SKM-1 (cell line): ENCODE results near the gene HMMR.
"Not testable (repeated sequence)": the region's sequence is repeated elsewhere in the genome, so short reads cannot be mapped to it uniquely, and the experiment has no call there.

ENCODE experiments used
- DNase-seq: peaks from one replicate; lab custom pipeline; 2025; ENCODE audit not compliant: unreplicated experiment; lab: John Stamatoyannopoulos, UW

Gene HMMR

DNA sequence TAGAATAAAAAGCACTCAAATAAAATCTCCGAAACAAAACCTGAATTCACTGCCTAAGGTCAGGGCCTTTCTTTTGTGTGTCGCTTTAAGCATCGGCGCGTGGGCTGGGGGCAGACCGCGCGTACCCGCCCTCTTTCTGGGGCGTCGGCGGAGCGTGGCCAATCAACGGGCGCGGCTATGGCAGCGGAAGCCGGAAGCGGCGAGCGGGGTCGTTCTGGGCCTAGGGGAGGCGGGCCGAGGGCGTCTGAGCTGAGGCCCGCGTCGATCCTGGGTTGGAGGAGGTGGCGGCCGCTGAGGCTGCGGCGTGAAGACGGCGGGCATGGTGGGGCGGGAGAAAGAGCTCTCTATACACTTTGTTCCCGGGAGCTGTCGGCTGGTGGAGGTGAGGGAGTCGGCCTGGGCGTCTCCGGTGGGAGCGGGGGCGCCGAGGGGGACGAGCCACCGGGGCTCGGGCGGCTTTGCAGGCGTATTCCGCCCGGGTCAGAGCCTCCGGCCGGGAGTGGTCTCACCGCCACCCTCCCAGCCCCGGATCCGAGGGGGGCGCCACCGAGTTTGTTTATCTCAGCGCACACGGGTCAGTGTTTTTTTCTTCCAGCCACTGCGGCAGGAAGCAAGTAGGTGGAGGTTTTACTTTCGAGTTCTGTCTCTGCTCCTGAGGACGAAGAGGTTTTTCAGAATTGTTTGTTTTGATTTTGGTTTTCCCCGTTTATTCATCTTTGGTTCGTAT is 45.1 kb downstream of the HMMR start, which contains the start of gene MAT2B:
Gene MAT2B (plus strand): TSS at position 252 of the 727 bp plus-strand sequence. CDS start 68 bp downstream, at position 320.
- DNase-seq = peak; percentile 87

DNA sequence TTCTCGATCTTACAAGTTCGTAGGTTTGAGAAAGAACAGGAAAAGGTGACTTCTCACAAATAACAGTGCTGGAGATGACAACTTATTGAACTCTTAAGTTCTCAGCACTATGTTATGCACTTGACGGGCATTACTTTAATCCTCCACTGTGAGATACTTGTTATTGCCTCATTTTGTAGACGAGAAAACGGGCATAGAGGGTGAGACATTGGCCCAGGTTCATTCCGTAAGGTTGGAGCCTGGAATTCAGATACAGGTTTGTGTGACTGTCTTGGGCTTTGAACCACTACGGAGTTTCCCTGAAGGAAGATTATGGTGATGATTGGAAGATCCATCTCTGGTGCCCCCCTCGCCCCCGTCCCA is 45.6 kb downstream of the HMMR start:
- DNase-seq = no peak

DNA sequence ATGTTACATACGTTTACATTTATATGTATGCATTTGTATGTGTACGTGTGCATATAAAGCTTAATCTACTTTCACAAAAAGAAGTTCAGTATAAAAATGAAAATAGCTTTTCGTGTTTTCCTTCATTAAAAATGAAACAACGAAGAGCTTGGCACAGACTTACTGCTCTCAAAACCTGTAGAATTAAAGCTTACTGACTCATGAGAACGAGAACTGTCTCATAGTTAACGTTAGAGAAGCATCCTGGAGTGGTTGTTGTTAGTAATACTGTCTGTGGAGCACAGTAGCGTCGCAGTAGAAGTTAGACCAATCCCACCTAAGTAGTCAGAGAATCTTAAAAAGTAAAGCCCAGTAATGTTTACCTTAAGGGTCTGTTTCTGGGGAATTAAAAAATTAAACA is 46.3 kb downstream of the HMMR start:
- DNase-seq = no peak

DNA sequence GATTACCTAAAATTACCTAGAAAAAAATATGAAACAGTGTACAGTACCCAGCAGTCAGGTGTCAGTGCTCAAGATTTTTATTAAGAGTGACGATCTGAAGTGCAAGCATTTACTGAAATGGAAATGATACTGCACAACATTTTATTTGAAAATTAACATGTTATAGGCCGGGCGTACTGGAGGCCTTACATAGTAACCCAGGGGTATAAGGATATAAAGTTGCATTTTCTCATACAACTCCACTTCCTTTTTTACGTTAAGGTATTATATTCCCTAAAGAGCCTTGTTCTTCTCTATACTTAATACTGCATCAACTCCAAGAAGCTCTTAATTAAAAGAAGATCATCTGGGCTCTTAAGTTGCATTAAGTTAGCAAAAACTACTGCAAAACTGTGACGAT is 48.3 kb downstream of the HMMR start:
- DNase-seq = no peak

DNA sequence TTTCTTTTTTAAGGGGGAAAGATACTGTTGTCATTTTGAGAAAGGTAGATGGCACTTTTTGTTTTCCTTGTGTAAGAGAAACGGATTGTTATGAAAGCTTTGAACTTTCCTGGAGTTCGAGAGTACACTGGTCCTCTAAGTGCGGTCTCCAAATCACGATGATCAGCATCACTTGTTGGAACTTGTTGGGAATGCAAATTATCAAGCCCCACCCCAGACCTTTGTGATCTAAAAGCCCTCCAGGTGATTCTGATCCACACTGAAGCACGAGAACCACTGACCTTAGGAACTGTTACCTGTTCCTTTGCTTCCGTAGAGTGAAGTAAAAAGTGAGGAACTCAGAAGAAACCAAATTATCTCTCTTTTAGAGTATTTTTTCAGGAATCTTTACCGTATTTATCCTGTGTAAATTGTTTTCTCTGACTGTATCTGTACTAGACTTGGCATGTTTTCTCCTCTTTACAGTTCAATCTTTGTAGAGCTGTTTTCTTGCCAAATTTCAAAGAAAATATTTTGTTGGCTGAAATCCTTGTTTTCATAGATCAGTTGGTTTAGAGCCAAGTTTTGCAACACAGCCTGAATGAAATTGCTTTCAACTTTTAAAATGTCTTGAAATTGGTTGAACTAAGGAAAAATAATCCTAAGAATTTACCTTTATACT is 49.0 kb downstream of the HMMR start:
- no peak for DNase-seq

DNA sequence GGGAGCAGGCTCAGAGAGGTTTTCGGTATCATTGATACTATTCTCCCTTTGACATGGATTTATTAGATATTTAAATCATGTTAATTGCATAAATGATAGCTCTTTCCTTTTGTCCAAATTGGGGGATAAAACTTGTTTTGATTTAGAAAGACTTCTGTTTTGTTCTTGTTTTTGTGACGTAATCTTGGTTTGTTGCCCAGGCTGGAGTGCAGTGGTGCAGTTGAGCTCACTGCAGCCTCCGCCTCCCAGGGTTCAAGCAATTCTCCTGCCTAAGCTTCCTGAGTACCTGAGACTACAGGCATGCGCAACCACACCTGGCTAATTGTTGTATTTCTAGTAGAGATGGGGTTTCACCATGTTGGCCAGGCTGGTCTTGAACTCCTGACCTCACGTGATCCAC is 52.1 kb downstream of the HMMR start:
- no peak for DNase-seq

DNA sequence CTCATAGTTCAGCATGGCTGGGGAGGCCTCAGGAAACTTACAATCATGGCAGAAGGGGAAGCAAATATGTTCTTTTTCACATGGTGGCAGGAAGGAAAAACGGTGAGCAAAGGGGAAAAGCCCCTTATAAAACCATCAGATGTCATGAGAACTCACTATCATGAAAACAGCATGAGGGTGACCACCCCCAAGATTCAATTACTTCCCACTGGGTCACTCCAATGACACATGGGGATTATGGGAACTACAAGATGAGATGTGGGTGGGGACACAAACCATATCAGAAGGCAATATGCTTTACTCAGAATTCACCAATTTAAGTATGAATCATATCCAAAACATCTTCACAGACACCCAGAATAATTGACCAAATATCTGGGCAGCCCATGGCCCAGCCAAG is 64.7 kb downstream of the HMMR start:
- DNase-seq = no peak

DNA sequence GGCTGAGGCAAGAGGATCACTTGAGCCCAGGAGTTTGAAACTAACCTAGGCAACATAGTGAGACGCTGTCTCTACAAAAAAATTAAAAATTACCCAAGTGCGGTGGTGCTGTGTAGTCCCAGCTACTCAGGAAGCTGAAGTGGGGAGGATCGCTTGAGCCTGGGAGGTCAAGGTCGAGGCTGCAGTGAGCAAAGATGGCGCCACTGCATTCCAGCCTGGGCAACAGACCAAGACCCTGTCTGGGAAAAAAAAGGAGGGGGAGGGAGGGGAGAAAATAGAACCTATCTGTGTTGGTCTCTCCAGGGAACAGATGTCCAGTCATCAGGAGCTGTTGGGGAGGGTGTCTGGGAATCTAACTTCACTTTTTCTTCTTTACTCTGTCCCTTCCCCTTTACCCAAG is 69.3 kb downstream of the HMMR start:
- DNase-seq = no peak

DNA sequence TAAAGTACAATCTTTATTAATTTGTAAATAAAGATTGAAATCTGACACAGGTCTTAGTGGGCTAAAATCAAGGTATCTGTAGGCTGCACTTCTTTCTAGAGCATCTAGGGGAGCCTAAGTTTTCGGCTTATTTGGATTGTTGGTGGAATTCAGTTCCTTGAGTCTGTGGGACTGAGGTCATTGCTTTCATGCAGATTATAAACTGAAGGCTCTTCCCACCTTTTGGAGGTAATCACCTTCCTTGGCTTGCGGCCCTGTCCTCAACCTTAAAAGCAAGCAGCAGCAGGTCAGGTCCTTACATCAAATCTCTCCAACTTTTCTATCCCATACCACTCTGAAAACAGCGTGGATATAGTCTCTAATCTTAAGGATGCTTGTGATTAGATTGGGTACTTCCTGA is 70.8 kb downstream of the HMMR start:
- DNase-seq = no peak

DNA sequence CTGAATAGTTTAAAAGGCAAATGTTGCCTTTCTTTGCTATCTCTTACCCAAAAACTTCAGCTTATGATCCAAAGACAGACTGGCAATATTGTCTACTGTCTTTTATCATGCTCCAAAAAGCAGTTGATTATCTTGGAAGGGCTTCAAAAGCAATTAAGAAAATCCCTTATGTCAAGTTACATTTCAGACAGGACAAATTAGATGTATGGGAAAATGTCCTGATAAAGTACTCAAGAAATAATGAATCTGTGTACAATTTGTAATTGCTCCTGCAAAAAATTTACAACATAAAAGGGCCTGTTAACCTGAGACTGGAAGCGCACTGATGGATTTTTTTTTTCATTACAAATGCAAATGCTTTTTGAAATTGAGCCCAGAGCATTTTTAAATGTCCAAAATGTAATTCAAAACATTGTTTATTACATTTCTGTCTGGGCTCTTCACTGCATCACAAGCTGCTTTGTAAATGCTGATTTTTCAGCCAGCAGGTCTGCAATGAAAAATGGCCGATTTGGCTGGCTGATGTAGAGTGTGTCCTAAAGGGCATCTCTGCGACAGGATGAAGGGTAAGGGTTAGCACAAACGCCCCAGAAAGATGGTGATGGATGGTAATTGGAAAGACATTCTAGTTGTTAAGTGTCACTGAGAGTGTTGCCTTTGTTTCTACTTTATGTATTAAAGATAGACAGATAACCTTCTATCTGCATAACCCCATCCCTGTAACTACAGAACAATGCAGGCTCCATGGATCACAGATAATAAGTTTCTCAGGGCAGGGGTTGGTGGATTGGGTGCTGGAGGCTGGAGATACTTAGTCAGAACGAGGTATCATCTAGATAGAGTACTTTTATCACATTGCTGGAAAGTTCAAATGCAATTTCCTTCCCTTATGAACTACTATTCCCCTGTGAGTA is 72.0 kb downstream of the HMMR start:
- DNase-seq = no peak

DNA sequence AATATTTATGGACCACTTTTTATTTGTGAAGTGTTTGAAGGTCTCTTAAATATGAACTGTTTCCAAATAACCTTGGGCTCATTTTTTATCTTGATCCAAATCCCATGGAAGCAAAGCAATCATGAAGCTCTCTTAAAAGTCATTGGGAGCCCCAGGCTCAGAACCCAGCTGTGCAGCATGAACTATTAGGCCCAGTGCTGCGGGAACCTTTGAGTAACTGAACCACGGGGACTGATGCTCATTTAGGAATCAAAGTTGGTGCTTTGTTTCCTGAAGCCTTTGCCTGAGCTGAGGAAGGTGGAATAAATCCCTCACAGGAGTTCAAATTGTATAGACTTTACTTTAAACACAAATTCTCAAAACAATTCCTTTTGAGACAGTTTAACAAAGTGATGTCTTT is 72.8 kb downstream of the HMMR start:
- DNase-seq = no peak

DNA sequence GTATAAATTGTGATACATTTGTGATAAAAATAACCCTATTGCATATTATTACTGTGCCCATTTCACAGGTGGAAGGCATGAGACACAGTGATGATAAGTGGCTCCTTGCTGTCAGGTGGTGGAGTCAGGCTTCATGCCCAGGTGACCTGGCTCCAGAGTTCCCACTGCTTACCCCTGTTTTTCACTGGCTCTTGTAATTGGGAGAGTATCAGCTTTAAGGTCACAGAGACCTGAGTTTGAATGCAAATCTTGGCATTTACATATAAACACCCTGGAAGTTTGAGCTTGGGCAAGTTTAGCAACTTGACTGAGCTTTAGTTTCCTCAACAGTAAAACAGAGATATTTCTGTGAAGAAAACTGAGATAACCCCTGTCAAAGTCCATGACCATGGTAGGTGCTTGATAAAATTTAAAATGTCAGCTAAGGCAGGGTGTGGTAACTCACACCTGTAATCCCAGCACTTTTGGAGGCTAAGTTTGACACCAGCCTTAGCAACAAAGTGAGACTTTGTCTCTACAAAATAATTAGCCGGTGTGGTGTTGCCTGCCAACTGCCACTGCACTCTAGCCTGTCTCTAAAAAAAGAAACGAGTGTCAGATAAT is 74.2 kb downstream of the HMMR start:
- DNase-seq = no peak

DNA sequence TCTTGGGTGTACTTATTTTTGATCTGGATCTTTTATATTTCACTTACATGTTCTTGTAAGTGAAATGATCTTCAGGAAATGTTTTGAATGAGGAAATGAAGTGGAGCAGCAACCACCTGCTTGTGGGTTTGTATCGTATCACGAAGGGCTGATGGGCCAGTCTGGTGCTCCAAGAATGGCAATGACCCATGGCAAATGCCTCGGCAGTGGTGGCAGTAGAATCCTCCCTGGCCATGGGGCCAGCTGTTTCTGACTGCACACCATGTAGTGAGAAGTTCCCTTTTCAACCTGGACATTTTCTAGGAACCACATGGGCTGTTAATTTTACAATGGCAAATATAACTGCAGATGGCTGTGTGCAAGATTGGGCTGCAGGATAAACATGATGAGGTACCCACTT is 74.9 kb downstream of the HMMR start:
- no peak for DNase-seq

DNA sequence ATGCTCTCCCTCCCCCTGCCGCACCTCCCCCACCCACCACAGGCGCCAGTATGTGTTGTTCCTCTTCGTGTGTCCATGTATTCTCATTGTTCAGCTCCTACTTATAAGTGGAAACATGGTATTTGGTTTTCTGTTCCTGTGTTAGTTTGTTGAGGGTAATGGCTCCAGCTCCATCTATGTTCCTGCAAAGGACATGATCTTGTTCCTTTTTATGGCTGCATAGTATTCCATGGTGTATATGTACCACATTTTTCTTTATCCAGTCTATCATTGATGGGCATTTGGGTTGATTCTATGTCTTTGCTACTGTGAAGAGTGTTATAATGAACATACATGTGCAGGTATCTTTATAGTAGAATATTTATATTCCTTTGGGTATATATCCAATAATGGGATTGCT is 76.0 kb downstream of the HMMR start:
- DNase-seq = not testable (repeated sequence)

DNA sequence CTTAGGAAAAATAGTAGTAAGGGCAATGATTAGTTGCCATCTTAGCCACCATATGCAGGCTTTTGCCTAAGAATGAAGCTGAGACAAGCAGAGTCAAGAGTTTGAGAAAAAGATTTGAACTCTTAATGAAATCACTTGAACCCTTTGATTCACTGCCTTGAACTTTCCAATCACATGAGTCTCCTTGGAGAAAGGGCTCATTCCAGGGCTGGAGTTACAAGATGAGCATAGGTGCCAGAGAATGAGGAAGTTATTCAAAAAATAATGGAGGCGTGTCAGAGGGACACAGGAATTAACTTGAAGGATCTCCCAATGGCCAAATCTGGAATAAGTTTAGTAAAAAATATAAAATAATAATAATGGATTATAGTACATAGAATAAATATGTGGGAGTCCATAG is 80.3 kb downstream of the HMMR start:
- no peak for DNase-seq
